KMS-11 (cell line): ENCODE measurements around the gene TRIM66.

ENCODE experiments used
- H2AFZ ChIP-seq: fragments of 200-600 bp; sonication (generic); 2 replicates; pipeline ENCODE4 v1.6.1; 2016; ENCODE audit warnings: antibody characterized with exemption, mixed run types, low read depth
- H3K27ac ChIP-seq: fragments of 200-600 bp; sonication (generic); 2 replicates; pipeline ENCODE4 v1.6.1; 2016; ENCODE audit warnings: mild to moderate bottlenecking, mixed run types
- H3K27me3 ChIP-seq: fragments of 200-600 bp; sonication (generic); 2 replicates; pipeline ENCODE4 v1.6.1; 2017; ENCODE audit warnings: mild to moderate bottlenecking, low read depth, mixed run types, moderate library complexity; ENCODE audit not compliant: insufficient read depth
- H3K36me3 ChIP-seq: fragments of 200-600 bp; sonication (generic); 2 replicates; pipeline ENCODE4 v1.6.1; 2017; ENCODE audit warnings: mild to moderate bottlenecking, mixed run types; ENCODE audit not compliant: insufficient read depth
- H3K4me1 ChIP-seq: fragments of 200-600 bp; sonication (generic); 2 replicates; pipeline ENCODE4 v1.6.1; 2016; ENCODE audit warnings: mild to moderate bottlenecking, low read depth, mixed run types; ENCODE audit not compliant: poor library complexity, severe bottlenecking
- H3K4me2 ChIP-seq: fragments of 200-600 bp; sonication (generic); 2 replicates; pipeline ENCODE4 v1.7.0; 2016; ENCODE audit warnings: mild to moderate bottlenecking, mixed run types
- H3K4me3 ChIP-seq: fragments of 200-600 bp; sonication (generic); IDR thresholded peaks from 2 replicates; pipeline ENCODE4 v1.6.1; 2017; ENCODE audit warnings: low read depth, low read length, mixed read lengths; ENCODE audit not compliant: insufficient read depth
- H3K79me2 ChIP-seq: fragments of 200-600 bp; sonication (generic); 2 replicates; pipeline ENCODE4 v1.6.1; 2016; ENCODE audit warnings: low read depth, mixed run types; ENCODE audit not compliant: insufficient read depth
- H3K9ac ChIP-seq: fragments of 200-600 bp; sonication (generic); 2 replicates; pipeline ENCODE4 v1.6.1; 2016; ENCODE audit warnings: mild to moderate bottlenecking, mixed run types
- H4K20me1 ChIP-seq: fragments of 200-600 bp; sonication (generic); 2 replicates; pipeline ENCODE4 v1.6.1; 2016; ENCODE audit warnings: mild to moderate bottlenecking, mixed run types; ENCODE audit not compliant: insufficient read depth
- TF ChIP-seq, protein P1 (sequence below): fragments of 200-600 bp; sonication (generic); conservative IDR thresholded peaks from 2 replicates; pipeline ENCODE4 v1.6.1; 2017; ENCODE audit warnings: low read depth, mild to moderate bottlenecking, antibody characterized with exemption, low read length, moderate library complexity, mixed read lengths

The TRIM66 gene

DNA sequence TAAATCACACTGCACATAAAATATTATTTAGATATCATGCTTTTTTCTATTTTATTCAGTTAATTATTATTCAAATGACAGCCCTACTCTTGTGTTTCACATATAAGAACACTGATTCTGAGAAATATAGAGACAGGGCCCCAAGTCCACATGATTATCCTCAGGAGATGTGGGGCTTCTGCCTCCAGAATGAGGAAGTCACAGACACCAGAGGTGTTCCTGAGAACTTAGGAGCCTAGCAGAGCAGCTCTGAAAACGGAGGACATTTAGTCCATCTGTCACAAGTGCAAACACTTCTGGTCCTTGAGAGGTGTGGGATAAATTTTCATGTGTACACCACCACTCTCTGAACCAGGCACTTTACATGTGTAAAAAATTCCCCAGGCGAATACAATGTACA, 26.2 kb downstream of the TRIM66 start:
- Histone ChIP-seq H3K36me3 (no peaks in the 10 kb centered on the region), H3K4me3 (no peak overlapping the region), H3K79me2 (no peaks in the 10 kb centered on the region), H3K27me3 (no peaks in the 10 kb centered on the region), H3K9ac (no peak overlapping the region), H3K27ac (no peak overlapping the region), H4K20me1 (no peaks in the 10 kb centered on the region), H2AFZ (no peak overlapping the region), H3K4me2 (no peak overlapping the region), H3K4me1 (no peaks in the 10 kb centered on the region)
- TF ChIP-seq, protein P1, sequence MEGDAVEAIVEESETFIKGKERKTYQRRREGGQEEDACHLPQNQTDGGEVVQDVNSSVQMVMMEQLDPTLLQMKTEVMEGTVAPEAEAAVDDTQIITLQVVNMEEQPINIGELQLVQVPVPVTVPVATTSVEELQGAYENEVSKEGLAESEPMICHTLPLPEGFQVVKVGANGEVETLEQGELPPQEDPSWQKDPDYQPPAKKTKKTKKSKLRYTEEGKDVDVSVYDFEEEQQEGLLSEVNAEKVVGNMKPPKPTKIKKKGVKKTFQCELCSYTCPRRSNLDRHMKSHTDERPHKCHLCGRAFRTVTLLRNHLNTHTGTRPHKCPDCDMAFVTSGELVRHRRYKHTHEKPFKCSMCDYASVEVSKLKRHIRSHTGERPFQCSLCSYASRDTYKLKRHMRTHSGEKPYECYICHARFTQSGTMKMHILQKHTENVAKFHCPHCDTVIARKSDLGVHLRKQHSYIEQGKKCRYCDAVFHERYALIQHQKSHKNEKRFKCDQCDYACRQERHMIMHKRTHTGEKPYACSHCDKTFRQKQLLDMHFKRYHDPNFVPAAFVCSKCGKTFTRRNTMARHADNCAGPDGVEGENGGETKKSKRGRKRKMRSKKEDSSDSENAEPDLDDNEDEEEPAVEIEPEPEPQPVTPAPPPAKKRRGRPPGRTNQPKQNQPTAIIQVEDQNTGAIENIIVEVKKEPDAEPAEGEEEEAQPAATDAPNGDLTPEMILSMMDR: no peak

DNA sequence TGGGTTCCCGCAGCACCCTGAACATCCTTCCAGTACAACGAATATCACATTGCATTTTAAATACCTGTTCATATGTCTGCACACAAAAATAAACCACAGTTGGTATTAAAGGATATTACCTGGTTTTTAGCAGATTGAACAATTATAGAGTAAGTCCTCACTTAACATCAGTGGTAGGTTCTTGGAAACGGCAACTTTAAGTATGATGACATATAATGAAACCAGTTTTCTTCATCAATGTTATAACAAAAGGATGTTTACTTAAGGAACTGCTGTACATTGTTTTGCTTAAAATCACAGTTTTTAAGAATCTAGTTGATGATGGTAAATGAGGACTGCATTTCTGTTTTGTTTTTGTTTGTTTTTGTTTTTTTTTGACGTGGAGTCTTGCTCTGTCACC, 28.0 kb downstream of the TRIM66 start:
- Histone ChIP-seq H3K4me2 (no peak overlapping the region), H3K36me3 (no peaks in the 10 kb centered on the region), H3K79me2 (no peaks in the 10 kb centered on the region), H3K27ac (no peak overlapping the region), H3K4me3 (no peak overlapping the region), H4K20me1 (no peaks in the 10 kb centered on the region), H3K9ac (no peak overlapping the region), H2AFZ (no peak overlapping the region), H3K4me1 (no peaks in the 10 kb centered on the region), H3K27me3 (no peaks in the 10 kb centered on the region)
- TF ChIP-seq, protein P1: no peak

DNA sequence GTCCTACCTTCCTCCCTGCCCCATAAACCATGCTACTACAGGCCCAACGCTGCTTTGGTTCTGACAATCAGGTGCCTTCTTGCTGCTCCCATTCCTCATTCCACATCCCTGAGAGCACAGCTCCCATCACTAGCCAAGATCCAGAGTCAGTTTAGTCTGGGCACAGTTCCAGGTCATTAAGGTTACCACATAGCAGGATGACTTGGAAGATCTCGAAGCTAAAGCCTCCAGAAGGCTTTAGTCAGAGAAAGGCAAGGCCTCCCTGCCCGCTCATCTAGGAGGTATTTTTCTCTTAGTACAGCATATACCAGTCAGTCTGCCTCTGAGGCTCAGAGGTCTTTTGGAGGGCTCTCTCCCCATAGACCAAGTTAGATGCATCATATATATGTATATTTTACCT, 30.3 kb downstream of the TRIM66 start:
- H3K79me2 ChIP-seq: no peaks in the 10 kb centered on the region
- H3K4me1 ChIP-seq: peaks cover 13% of the 10 kb centered on the region
- H3K4me2 ChIP-seq: no peak overlapping the region
- no peak overlapping the region for H3K9ac ChIP-seq
- no peaks in the 10 kb centered on the region for H3K27me3 ChIP-seq
- no peaks in the 10 kb centered on the region for H3K36me3 ChIP-seq
- H2AFZ ChIP-seq: no peak overlapping the region
- H4K20me1 ChIP-seq: no peaks in the 10 kb centered on the region
- no peak overlapping the region for H3K4me3 ChIP-seq
- H3K27ac ChIP-seq: no peak overlapping the region
- TF ChIP-seq, protein P1: no peak

DNA sequence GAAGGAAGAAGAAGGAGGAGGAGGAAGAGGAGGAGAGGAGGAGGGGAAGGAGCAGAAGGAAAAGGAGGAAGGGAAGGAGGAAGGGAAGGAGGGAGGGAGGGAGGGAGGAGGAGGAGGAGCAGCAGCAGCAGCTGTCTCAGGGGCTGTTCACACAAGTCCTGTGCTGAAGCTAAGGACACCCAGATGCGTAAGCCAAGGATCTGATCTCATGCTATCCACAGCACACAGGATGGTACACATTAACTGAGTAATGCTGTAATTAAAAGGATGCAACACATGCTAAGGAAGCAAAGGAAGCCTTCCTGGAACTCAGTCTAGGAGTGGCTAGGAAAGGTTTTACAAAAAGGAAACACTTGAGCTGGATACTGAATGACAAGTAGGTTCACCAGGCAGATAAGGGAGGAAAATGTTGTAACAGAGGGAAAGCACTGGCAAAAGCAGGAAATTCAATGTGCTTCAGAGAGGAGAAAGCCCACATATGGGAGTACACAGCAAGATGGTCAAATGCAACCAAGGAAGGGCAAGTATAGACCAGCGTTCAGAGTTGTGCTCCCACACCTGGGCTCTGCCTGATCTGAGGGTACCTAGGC, 32.0 kb downstream of the TRIM66 start:
- Histone ChIP-seq H2AFZ (no peak overlapping the region), H3K27ac (no peak overlapping the region), H4K20me1 (no peaks in the 10 kb centered on the region), H3K4me1 (peaks cover 13% of the 10 kb centered on the region), H3K79me2 (no peaks in the 10 kb centered on the region), H3K4me2 (no peak overlapping the region), H3K27me3 (no peaks in the 10 kb centered on the region), H3K36me3 (no peaks in the 10 kb centered on the region), H3K4me3 (no peak overlapping the region), H3K9ac (no peak overlapping the region)
- TF ChIP-seq, protein P1: no peak

DNA sequence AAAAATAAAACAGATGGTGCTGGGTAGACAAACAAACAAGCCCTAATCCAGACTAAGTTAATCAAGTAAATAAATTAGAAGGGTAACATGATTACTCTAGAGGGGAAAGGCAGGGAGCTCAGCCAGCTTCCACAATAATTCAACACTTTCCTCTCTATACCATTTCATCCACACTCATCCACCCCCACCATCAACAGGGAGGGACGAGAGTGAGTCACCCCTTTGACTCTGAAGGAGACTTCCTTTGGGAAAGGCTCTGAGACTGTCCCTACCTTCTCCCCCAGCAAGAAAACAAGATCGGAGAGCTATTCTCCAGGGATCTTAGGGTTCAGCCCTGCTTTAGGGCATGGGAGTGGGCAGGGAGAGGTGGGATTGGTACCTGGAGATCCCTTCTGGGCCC, 33.1 kb downstream of the TRIM66 start:
- TF ChIP-seq, protein P1: no peak
- H2AFZ ChIP-seq: no peak overlapping the region
- no peak overlapping the region for H3K4me3 ChIP-seq
- no peaks in the 10 kb centered on the region for H3K27me3 ChIP-seq
- H3K36me3 ChIP-seq: no peaks in the 10 kb centered on the region
- no peak overlapping the region for H3K27ac ChIP-seq
- no peak overlapping the region for H3K9ac ChIP-seq
- H3K79me2 ChIP-seq: no peaks in the 10 kb centered on the region
- H3K4me1 ChIP-seq: peaks cover 13% of the 10 kb centered on the region
- no peak overlapping the region for H3K4me2 ChIP-seq
- H4K20me1 ChIP-seq: no peaks in the 10 kb centered on the region
